ENCODE data around the gene CNTN4.

CNTN4 gene

DNA sequence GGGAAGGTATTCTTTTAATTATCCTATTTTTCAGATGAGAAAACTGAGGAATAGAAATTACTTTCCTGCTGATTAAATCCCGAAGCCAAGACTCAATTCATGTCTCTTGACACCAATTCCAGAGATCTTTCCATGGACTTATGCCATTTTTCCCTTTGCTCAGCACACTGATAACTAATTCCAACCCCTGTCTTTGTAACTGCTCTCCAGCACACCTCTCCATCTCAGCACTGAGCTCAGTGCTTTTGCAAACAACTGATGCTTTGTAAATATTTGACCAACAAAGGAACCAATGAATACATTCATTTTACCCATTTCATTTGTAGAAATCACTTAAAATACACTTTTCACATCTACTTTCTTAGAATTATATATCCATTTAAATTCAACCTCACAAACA lies 762.5 kb downstream of the CNTN4 start:
- no peak for DNase-seq (ENCODE audit: low read depth)

DNA sequence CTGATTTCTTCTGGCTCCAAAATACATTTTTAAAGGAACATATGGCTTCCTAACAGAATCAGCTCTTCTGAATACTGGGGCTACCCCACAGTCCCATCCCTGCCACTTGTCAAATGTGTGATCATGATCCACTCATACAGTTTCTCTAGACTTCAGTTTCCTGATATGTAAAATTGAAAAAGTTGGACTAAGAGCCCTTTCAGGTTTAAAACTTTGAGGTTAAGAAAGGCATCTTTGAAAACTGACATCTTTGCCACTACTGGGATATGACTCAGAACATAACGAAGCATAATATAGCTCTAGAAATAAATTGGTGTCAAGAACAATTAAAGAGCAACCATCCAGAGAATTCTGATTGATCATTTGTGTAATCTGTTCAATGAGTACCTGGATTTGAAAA lies 763.3 kb downstream of the CNTN4 start:
- no peak for DNase-seq (ENCODE audit: low read depth)

DNA sequence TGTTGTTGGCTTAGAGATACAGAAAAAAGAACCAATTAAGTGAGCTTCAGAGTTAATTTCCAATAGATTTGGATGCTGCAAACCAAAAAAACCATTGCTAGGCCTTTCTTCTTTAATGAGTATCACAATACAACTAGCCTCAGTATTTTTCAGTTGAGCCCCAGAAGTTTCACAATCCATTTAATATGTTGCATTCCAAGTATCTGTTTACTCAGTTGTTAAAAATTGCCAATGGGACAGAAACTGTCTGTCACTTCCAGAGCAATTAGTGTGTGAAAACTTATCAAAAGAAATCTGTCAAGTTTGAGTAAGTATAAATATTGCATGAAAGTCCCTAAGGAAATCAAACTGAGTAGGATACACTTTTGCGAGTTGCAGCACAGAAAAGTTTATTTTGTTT lies 763.7 kb downstream of the CNTN4 start:
- DNase-seq (ENCODE audit: low read depth): no peak

DNA sequence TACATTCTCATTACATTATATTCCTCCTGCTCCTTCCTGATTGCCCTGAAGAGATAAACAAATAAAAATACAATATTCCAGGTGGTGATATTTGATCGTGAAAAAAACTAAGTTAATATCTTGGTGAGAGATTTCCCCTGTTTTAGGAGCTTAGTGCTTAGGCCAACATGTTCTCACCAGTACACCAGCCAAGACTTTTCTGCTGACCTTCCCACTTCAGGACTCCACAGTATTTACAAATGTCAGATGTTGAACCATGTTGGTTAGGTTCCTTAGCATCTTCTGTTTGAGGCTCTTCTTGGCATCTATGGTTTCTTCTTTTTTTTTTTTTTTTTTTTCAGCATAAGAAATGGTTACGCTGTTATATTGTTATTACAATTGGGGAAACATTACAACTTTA lies 764.5 kb downstream of the CNTN4 start:
- no peak for DNase-seq (ENCODE audit: low read depth)

DNA sequence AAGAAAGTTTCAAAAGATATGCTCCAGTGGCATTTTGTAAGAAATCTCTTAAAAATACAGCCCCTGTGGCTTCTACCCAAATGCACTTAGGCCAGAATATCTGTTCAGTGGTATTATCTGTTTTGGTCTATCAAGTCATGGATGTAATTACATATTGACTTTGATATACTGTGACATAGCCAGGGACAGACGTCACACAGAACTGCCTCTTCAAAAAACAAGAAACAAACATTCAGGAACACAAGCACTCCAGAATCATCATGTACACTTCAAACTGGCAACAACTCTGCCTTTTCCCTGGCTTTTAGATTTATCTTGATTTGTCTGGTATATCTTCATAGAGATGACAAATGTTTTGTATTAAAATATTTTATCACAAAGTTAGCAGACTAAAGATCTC lies 771.2 kb downstream of the CNTN4 start:
- no peak for DNase-seq (ENCODE audit: low read depth)

DNA sequence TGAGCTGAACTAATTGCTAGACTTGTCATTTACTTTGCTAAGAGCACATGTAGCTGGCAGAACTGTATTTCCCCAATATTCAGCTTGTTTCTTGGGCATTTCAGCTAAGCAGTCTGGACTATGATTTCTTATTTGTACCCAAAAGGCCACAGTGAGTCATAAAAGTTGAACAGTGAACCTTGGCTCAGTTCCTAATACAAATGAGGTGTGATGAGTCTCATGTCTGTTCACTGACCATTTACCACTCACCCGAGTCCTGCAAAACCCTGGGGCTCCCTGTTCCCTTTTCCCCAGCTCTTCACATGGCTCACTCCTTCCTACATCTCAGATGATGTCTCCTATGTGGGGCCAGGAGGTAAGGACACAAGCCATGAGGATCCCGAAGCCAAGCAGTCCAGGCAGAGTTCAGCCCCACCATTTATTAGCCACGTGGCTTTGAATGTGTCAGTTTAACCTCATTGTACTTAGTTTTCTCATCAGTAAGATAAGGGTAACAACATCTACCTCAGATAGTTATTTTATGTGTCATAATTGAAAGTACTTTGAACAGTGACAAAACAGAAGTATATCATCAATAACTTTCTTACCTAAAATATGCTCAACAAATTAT lies 772.2 kb downstream of the CNTN4 start:
- no peak for DNase-seq (ENCODE audit: low read depth)

DNA sequence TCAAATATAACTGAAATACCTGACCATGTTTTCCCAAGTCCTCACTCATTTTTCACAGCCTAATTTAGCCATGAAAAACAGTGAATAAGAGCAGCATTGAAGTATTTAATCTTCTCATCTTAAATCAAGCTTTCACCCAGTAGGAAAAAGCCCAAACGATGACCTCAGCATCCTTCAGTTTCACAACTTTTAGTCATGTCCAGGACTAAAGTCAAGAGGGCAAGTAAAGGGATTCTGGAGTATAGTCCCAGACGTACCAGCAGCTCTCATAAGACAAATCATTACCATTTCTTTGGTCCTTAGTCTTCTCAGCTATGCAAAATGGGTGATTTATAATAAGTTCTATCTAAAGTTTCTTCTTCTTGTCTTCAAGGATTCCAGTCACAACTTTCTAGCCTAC lies 774.2 kb downstream of the CNTN4 start:
- no peak for DNase-seq (ENCODE audit: low read depth)

DNA sequence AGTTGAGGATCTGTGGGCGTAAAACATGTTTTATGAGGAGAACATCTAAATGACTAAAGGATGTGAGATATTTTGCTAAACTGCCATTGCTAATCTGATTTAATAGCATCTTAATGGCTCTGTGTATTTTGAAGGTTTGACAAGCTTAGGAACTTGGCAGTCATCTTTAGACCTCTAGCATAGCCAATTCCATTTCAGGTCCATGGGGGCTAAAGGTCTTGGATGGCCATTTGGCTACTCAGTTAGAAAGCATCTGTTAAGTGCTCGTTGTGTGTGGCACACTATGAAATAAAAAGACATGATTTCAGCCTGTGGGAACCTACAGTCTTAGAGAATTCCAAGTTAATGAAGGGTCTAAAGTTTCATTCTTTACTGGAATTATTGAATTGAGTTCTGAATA lies 775.3 kb downstream of the CNTN4 start:
- no peak for DNase-seq (ENCODE audit: low read depth)

DNA sequence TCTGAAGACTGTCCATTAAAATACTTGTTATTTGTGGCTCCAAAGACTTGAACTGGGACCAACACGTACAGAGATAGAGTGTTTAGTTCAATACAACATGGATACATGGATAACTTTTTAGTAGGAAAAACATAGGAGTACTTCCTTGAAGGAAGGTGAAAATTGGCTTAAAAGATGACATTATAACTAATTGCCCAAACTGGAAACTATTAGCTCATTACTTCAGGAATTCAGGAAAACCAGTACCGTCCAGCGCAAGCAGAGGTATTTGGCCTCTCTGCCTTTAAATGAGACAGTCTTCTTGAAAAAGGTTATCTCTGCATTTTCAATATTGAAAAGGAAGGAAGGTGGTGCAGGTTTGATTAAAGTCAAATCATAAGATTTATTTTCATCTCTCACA lies 777.0 kb downstream of the CNTN4 start:
- no peak for DNase-seq (ENCODE audit: low read depth)

DNA sequence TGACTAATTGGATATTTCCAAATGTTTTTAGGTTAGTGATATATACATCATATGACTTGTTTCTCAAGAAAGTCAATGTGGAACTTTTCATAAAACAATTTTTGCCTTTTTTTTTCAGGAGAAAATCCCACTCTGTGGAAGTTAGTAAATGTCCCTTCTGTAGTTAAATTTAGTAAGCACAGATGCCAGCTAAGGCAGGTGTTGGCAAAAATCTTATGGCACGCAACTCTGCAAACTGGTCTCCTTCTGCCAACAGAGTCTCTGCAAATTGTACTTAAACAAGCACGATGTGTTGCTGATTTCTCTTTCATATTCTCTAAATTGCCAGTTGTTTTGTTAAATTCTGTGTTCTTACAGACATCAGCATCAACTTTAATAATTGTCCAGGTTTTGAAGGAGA lies 777.7 kb downstream of the CNTN4 start:
- no peak for DNase-seq (ENCODE audit: low read depth)

DNA sequence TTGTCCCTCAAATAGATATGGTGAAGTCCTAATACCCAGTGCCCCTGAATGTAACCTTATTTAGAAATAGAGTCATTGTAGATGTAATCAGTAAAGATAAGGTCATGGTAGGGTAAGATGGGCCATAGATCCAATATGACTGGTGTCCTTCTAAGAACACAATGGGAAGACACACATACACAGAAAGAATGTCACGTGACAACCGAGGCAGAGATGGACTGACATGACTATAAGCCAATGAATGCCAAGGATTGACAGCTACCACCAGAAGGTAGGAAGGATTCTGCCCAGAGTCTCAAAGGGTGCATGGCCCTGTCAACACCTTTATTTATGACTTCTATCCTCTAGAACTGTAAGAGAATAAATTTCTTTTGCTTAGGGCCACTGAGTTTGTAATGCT lies 780.4 kb downstream of the CNTN4 start:
- no peak for DNase-seq (ENCODE audit: low read depth)

DNA sequence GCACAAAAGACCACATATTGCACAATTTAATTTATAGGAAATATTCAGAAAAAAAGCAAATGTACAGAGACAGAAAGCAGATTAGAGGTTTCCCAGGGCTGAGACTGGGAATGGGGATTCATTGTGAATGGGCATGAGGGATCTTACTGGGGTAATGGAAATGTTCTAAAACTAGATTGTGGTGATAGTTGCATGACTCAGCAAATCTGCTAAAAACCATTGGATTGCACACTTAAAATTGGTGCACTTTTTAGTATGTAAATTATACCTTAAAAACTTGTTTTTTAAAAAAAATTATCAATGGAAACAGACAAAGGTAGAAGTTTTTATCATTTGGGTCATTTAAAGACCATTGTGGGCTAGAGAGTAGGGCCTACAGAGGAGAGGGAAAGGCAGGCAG lies 780.9 kb downstream of the CNTN4 start:
- no peak for DNase-seq (ENCODE audit: low read depth)

DNA sequence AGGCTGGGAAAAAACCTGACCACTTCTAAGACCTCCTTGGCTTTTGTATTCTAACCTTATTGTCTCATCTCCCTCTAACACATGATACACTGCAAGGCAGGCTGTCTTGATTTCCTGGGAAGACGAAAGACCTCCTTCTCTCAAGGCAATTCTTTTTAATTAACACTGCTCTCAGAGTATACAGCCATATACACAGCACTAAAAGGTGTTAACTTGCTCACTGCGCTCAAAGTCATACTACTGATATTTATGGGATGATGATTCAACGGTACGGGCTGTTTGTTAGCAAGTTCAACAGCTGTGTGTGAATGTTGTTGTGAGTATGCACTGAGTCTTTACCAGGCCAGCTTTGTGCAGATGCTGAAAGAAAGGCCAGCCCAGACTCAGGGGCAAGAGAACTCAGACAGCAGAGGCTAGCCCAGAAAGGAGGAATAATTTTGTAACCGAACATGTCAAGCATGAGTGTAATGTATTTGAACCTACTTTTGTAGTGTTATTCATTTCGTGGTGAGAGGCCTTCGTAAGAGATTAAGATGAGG lies 781.6 kb downstream of the CNTN4 start:
- no peak for DNase-seq (ENCODE audit: low read depth)

DNA sequence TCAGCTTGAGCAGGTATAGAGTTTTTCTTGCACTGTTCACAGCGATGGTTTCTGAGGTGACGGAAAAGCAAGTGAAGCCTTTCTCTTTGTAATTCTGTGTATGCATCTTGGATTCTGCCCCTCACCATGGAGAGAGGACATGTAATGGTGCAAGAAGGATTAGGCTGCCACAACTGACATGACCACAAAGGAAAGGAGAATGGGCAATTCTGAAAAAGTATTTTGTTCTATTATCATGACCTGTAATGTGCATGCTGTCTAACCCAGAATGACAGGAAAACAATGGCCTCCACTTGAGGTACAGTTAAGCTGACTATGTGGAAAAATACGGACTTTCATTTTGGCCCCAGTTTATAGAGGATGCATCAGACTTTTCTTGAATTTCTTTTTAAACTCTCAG lies 784.6 kb downstream of the CNTN4 start:
- DNase-seq (ENCODE audit: low read depth): no peak

DNA sequence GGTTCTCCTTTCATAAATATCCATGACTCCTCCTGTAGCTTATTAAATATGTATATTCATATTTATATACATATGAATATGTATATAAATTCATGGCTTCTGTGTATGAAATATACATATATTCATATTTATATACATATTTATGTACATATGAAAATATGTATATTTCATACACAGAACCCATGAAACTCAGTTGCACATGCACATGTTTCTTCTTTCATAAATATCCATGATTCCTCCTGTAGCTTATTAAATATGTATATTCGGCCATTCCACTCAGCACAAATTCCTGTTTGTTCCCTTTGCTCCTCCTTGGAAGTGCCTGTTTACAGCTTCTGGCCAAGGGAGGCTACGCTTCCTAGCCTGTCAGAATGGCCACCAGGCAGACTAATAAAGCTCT lies 789.9 kb downstream of the CNTN4 start:
- DNase-seq (ENCODE audit: low read depth): no peak

DNA sequence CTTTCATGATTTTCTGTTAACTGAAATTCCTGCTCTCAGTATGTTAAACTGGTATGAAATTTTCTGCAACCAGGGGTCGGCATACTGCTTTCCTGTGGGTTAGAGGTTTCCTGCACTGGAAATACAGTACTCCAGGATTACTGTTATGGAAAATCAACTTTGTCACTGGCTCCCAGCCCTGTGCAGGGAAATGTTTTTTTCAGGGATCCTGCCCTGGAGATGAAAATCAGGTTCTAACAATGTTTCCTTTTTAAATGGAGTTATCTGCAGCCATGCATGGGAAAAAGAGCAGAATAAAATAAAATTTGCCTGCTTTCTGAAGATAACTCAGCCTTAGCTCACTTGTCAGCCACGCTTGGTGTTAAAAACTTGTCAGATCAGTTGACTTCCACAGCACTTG lies 791.1 kb downstream of the CNTN4 start:
- DNase-seq (ENCODE audit: low read depth): no peak

DNA sequence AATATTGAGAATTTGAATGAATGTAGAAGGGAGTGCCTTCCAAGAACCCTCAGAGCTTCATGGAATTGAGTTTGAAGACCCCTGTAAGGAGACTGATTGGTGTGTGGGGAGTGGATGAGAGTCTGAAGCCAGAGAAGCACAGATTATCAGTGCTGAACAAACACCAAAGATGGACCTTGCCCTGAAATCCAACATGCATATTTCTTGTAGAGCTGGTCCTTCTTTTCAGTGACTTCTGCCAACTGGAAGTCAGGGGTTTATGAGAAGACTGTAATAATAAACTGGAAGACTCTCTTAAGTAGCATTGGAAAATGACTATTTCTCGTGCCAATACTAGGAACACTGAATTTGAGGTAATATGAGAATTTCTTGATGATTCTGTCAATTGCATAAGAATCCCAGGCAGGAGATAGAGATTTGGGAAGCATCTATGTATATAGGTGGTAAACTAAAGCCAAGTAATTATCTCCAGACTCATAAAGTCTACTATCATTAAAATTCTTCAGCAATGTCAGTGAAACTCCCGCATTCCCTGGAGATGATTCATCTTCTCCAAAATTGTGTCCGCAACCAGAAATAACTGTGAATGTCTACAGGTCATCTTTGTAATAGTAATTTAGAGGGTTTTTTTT lies 797.8 kb downstream of the CNTN4 start:
- DNase-seq (ENCODE audit: low read depth): no peak

DNA sequence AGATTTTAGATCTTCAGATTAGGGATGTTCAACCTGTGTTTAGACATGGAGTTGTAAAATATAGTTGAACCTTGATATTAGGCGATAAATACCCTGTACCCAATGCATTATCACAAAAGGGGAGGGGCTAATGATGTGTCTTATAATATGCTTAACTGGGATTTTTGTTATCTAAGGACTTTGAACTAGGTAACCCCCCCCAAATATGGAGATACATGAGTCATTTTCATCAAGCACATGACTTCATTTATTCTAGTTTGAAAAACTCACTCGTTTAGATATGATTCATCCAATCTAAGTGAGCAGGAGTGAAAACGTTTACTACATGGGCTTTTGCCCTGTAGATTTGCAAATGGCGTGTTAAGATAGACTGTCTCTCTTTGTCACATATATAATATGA lies 799.2 kb downstream of the CNTN4 start:
- no peak for DNase-seq (ENCODE audit: low read depth)

DNA sequence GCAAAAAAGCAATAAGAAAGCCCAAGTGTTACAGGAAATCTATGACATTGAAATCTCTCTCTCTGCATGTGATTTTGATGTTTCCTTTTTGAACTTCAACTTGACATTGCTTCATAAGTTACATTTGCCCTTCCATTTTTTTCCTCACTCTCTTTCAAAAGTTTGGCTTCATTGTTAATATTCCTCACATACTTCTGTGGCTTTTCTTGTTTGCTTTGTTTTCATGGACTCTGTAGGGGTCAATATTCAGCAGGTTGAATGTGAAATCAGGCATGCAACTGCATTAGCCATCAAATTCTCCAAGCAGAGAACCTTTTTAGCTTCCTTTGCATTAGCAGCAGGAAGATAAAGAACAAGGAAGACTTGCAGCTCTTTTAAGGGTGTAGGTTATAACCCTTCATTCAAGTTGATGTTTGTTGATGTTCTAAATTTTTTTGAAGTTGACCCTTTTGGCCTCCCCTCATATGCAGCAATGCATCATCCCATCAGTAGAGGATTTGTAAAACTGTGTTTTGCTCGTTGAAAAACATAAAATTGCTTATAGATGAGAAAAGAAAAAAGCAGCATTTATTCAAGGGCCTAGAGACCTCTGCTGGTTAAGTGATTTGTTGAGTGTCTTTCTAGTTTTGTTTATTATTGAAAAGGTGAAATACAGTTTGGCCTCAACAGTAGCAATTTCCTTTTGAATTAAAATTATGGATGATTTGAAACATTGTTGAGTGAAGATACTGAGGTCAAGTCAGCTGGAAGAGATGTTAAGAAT lies 800.1 kb downstream of the CNTN4 start:
- DNase-seq (ENCODE audit: low read depth): no peak

DNA sequence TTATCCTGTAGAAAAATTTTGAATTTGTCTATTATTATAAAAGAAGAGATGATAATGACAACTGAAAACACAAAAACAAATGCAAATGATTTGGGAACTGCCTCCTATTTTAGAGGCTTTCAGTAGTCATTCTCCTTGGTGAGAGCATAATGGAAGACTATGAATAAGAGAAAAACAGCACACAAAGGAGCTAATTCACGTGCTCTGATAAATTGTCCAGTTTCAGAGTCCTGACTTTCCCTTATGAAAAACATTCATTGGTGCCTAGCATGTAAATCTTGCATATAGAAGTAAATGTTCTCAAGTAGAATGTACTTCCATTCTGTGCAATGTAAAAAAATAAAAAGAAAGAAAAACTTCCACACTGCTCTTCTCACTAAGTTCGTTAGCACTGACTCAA lies 805.4 kb downstream of the CNTN4 start:
- DNase-seq (ENCODE audit: low read depth): no peak

DNA sequence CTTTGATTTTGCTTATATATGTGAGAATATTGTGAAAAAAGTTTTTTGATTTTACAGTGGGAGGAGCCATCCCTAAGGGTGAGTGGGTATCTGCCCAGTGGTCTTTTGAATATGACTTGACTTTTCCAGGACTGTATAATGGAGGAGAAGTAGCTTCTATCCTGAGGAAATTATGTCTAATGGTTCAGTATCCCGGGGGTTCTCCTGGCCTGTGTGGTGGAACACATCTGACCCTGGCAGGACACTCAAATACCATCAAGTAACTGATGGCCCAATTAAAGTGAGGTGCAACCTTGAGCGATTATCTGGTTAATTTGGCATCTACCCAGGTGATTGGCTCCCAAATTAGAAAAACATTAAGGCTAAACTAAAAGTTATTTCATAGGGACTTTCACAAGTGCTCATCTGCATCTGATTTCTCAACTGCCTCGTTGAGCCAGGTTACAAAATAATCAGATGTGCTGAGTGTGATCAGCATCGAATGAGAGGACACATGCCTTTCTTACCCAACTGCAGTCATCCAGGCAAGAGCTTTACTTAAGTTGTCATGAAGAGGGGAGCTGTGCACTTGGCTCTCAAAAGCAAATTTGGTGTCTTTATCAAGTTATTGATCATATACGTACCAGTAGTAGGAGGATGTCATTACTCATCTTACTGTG lies 810.2 kb downstream of the CNTN4 start:
- no peak for DNase-seq (ENCODE audit: low read depth)

DNA sequence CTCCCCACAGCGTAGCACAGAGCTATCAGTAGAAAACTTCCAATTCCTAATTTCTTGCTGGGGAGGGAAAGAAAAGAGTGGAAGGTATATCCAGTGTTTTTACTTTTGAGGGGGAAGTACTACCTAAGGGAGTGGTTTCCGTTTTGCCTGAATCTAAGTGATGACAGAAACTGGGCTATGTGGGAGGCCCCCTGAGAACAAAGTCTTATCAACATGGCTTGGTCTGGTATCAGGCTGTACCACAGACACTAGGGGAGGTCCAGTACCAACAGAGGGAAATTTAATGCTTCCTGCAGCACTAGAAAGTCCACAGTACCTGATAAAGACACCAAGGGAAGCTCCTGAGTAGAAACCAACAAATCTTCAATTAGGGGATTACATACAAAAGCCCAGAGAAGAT lies 812.3 kb downstream of the CNTN4 start:
- no peak for DNase-seq (ENCODE audit: low read depth)

DNA sequence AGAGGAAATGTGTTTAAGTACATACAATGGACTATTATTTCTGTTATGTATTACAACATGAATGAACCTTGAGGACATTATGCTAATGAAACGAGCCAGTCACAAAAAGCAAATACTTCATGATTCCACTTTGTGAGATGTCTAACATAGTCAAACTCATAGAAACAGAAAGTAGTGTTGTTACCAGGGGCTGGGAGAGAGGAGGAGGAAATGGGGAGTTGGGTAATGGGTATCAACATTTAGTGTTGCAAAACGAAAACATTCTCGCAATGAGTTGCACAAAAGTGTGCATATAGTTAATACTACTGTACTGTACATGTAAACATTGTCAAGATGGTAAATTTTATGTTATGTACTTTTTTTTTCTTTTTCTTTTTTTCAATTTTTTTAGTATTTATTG lies 817.2 kb downstream of the CNTN4 start:
- no peak for DNase-seq (ENCODE audit: low read depth)

All from GM04504 (cell line).